HL-60/S4 (cell line): ENCODE data around the gene PRR14L.
"Not testable (repeated sequence)": the region's sequence is repeated elsewhere in the genome, so short reads cannot be mapped to it uniquely, and the experiment has no call there.

ENCODE experiments used
- in situ Hi-C: fragments of 300-500 bp; cut with MboI; formaldehyde crosslinking; loops from 2 replicates; pipeline ENCODE4 v1.14.3; 2022; ENCODE audit warnings: low sequenced_read_pairs

PRR14L gene

DNA sequence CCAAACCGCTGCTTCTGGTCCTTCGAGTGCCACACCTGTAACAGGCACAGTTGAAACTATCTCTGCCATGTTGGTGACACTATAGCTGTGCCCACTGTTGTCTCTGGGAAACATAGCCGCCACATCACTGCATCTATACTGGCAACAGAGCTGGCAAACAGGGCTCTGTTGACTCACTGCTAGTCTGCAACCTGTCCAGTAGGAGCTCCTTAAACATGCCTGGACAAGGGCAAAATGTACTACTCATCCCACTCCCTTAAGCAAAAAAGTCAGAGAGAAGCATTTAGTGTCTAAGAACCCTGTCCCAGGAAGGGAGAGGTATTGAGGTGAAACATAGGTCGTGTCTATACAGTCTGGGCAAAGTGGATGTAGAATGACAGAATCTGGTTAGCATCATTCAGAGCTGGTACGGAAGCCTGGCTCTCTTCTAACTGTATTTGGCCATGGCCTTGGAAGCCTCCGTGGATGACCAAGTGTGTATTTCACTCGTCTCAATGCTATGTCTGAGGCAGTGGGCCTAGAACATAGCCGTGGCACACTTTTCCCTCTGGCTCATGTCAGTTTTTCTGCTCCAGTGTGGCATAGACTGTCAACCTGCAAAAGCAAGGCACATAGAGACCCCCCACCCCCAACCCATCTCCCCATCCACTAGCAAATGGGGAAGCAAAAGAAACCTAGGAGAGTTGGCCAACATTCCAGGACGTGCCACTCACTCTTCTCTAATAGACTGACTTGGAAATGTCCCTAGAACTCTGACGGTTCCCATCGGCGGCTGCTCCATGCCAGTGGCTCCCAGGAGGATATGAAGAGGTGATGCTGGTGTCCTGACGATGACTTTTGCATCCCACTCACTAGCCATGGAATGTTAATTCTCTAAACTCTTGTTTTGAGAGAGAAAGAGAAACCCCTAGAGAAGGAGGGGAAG lies 66.5 kb downstream of the PRR14L start:
- in situ Hi-C loops, result no loop called here

DNA sequence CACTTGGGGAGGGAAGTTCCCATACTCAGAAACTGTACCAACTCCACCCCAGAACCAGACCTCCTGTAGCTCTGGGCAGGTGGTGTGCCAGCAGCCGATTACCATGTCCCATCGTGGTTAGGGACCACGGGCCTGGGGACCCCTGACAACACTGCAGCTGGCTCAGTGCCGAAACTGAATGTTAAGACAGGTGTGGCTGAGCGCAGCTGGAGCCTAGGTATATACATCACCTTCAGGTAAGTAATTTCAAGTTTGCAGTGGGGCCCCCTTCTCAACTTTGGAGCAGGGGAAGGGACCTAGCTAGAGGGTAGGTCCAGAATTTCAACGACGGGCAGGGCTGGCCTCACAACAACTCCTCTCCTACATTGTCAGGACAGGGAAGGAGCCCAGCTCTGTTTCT lies 67.2 kb downstream of the PRR14L start:
- in situ Hi-C loops, result no loop called here

DNA sequence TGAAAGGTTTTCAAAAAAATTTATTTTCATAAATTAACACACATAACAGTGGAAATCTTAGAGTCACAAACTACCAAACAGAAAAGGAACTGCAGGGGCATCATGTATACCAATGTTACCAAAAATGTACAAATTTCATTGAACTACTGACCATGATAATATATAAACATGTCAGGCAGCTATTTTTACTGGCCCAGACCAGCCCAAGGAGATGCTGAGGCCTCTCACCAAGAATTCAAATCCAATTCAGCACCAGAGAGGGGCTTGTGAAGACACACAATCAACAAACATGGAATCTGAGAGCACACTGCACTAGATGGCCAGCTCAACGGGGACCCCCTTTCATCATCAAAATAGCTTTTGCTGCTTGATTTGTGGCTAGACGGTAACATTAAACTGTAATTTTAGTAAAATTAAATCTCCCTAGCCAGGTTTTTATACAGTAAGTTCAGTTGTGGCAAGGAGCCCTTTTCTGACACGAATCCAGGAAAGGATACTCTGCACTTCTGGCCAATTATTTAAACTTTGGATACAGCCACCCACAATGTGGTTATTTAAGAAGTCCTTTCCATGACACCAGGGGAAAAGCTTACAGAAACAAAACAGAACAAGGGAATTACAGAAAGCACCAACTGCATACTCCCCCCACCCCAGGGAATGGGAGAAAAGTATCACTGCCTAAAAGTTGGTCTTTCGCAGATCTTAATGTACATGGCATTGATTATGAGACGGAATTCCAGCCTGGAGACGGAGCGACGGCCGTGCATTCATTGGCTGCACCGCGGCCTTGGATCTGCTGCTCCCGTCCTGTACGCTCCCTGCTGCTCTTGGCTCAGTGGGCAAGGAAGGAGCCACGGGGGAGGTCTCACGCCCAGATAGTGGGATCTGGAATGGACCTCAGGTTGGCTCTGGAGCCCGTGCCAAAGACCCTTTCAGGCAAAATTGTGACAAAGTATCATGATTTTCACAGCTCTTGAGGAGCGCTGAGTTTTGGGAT lies 68.3 kb downstream of the PRR14L start:
- in situ Hi-C loops, result no loop called here

DNA sequence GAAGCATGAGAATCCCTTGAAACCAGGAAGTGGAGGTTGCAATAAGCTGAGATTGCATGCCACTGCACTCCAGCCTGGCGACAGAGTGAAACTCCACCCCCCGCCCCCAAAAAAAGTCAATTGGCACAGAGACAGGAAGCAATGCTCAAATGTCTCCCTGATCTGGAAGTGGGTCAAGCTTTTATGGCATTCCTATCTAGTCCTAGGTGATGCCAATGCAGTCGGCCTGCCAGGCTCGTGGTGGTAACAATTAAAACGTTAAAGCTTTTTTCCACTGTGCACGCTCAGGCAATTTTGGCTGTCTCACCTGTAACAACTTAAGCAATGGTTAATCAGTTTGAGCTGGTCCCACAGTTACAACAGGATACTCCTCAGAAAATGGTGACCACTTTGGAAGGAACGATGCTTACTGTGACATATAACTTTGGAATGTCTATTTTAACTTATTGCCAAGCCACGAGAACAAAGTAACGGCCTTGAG lies 69.0 kb downstream of the PRR14L start:
- in situ Hi-C loops, result no loop called here

DNA sequence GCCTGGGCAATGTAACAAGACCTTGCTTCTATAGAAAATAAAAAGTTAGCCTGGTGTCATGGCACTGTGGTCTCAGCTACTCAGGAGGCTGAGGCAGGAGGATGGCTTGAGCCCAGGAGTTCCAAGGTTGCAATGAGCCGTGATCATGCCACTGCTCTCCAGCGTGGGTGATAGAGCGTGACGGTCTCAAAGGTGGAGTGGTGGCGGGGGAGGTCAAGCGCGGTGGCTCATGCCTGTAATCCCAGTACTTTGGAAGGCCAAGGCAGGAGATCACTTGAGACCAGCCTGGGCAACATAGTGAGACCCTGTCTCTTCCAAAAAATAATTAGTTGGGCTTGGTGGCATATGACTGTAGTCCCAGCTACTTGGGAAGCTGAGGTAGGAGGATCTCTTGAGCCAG lies 71.2 kb downstream of the PRR14L start:
- in situ Hi-C loops, result no loop called here

DNA sequence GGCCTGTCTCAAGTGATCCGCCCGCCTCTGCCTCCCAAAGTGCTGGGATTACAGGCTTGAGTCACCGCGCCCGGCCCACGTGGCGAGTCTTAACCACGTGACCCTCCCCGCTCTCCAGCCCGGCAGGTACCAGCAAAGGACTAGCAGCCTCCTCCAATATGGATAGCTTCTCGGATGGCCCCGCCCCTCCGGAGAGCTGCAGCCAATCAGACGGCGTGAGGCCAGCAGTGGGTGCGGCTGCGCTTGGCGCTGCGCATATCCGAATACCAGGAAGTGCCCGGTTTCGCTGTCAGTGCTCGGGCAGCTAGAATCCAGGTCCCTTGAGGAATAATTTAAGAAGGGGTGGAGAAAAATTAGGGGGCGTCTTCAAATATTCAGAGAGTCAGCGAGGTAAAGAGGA lies 73.2 kb downstream of the PRR14L start:
- in situ Hi-C loops, result no loop called here

DNA sequence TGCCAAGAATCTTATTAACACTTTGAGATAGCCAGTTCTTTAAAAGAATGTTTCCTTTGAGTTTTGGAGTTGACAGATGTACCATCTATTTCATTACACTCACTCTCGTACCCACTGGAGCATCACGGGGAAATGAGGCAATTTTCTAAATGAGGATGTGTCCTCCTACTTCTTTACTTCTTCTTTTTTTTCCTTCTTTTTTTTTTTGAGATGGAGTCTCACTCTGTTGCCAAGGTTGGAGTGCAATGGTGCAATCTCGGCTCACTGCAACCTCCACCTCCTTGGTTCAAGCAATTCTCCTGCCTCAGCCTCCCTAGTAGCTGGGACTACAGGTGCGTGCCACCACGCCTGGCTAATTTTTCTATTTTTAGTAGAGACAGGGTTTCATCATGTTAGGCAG lies 75.7 kb downstream of the PRR14L start:
- in situ Hi-C loops, result not testable (repeated sequence)

DNA sequence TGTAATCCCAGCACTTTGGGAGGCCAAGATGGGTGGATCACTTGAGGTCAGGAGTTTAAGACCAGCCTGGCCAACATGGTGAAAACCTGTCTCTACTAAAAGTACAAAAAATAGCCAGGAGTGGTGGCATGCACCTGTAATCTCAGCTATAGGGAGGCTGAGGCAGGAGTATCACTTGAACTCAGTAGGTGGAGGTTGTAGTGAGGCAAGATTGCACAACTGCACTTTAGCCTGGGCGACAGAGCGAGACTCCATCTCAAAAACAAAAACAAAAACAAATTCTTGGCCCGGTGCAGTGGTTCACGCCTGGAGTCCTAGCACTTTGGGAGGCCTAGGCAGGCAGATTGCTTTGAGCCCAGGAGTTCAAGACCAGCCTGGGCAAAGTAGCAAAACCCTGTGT lies 81.1 kb downstream of the PRR14L start:
- in situ Hi-C loops, result loop anchor here (5.0 kb wide), 1 partner anchor 288 kb away; no protein-coding TSS in a partner anchor

DNA sequence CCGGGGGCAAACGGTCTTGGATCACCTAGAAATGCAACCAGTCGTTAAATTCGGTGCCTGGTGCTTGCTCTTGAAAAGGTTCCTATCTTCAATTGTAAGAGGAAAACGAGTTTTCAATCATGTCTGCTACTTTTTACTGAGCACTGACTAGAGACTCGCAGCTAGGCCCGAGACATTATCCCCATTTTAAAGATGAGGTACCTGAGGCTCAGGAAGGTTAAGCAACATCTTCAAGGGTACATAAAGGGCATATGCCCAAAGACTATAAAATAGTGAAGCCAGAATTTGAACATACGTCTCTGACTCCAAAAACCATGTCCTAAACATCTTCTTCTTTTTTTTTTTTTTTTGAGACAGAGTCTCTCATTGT lies 87.3 kb downstream of the PRR14L start:
- in situ Hi-C loops, result no loop called here

DNA sequence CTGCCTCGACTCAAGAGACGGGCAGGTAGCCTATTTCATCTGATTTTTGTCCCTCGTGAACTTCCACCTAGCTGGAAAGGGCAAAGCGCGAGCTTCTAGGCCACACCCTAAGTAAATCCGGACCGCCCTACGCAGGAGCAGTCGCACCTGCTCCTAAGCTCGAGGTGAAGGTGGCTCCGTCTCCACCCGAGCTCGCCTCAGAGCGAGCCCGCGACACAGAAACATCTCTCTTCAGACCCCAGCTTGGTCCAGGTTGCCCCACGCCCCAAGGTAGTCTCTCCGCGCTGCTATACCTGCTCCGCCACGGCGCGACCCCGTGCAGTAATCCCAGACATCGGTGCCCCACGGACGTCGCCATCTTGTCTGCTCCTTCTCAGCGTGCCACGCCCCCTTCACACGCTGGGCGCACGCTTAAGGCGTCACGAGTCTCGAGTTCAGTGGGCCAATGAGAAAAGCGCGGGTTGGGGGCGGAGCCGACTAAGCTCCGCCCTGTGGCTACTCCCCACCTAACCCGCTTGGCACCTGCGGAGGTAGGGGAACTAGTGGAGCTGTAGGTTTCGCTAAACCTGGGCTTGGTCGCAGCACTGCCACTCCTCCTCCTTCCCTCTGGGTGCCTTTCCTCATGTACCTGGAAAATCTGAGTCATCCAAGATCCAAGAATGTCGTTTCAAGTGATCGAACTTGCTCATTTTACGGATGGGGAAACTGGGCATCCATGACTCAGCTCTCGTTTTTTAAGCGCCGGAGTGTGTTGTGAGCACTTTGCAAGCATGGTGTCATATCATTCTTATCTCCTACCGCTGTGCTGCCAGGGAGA lies 87.9 kb downstream of the PRR14L start, which contains the start of gene PISD:
Gene PISD (minus strand): TSS at position 365 of the 817 bp plus-strand sequence. CDS start 7 bp downstream, at position 358.
- in situ Hi-C loops, result no loop called here

DNA sequence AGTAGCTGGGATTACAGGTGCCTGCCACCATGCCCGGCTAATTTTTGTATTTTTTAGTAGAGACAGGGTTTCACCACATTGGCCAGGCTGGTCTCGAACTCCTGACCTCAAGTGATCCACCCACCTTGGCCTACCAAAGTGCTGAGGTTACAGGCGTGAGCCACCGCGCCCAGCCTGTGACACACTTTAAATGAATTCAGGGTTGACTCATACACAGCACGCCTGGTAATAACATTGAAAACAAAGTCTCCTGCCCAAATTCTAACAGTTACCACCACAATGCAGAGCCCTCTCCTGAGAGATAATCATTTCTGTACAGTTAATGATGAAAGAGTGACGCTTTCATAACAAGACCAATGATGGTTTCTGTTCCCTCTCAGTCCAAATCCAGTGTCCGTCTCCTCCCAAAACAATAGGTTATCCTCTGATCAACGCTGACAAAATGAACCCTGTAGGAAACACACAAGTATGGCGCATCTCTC lies 89.0 kb downstream of the PRR14L start:
- in situ Hi-C loops, result not testable (repeated sequence)

DNA sequence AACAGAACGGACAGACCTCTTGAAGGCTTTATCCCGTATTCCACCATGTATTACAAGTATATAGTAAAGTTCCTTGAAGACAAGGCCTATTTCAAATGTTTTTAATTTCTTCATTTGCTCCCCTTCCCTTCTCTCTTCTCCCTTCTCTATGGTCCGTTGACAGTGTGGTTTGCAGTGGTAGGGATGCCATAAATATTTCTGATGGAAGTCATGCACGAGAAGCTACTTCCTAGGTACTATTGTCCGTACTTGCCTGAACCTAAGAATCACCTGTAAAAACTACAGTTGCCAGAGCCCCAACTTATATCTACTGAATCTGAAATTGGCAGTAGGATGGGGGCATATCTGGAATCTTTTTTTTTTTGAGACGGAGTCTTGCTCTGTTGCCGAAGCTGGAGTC lies 90.7 kb downstream of the PRR14L start:
- in situ Hi-C loops, result no loop called here

DNA sequence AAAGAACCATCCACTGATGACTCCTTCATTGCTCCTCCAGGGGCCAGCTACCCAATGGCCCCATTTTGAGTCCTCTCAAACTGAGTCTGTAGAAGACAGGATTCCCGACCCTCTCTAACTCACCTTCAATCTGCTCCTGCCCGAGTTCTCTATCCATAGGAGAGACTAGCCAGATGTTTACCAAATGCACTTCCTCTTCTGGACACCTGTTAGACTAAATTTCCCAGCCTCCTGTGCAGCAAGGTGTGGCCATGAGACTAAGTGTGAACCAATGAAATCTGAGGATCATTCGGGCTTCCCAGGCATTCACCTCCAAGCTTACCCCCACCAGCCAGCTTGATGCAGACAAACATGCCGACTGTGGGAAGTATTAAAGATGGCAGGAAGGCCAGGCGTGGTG lies 95.5 kb downstream of the PRR14L start:
- in situ Hi-C loops, result no loop called here

DNA sequence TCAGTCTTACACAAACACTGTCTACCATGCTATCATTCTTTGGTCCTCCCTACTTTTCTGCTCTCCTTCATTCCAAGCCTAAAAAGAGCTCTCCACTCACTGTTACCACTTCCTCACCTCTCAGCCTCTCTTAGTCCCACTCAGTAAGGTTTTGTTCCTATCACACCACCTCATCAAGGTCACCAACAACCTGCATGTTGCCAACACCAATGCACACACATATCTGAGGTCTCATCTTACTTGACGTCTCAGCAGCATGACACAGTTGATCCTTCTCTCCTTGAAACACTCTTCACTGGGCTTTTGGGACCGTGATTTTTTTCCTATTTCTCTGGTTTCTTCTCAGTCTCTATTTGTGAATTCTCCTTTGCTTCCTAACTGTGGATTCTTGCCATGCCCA lies 96.0 kb downstream of the PRR14L start:
- in situ Hi-C loops, result no loop called here

DNA sequence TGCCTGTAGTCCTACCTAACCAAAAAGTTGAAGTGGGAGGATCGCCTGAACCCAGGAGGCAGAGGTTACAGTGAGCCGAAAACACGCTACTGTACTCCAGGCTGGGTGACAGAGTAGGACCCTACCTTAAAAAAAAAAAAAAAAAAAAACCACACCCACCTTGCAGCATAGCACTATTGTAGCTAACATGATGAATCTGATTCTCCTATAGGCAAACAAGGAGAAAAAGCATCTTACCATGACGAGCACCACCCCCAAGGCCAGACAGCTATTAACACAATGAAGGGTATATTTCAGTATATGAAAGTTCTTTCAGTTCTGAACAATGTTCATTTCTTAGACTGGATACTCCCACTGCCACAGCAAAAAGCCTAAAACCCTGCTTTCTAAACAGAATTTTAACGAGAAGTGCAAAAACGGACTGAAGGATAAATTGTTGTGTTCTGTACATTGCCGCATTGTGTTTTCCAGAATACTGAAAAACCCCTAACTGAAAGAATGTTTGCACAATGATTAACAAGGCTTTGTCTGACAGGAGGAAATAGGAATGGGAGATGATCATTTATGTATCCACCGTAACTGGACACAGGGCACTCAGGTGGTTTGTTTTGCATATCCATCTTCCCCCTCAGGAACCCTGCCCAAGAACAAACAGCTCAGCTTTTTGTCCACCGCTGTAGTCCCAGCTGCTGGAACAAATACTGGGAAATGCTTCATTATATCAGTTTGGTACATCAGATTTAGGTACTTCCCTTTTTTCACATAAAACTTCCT lies 96.8 kb downstream of the PRR14L start:
- in situ Hi-C loops, result no loop called here

DNA sequence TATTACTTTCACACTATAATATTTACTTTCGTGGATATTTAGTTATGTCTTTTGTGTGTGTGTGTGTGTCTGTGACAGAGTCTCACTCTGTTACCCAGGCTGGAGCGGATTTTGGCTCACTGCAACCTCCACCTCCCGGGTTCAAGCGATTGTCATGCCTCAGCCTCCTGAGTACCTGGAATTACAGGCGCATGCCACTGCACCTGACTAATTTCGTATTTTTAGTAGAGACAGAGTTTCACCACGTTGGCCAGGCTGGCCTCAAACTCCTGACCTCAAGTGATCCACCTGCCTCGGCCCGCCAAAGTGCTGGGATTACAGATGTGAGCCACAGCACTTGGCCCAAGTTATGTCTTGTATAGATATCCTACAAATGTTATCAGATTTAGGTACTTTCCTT lies 97.8 kb downstream of the PRR14L start:
- in situ Hi-C loops, result no loop called here

DNA sequence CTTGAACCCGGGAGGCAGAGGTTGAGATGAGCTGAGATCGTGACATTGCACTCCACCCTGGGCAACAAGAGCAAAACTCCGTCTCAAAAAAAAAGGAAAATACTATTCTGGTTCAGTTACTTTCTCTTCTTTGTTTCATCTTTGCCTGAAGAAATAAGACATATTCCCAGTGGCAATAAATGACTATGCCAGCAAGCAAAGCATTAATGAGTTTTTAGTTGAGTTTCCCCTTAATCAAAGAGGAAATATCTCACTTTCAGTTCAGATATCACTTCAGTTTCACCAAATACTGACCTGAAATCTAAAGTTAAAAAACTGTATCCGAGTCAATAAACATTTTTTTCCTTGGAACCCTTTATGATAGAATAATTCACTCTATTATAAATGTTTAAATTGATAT lies 98.3 kb downstream of the PRR14L start:
- in situ Hi-C loops, result no loop called here

DNA sequence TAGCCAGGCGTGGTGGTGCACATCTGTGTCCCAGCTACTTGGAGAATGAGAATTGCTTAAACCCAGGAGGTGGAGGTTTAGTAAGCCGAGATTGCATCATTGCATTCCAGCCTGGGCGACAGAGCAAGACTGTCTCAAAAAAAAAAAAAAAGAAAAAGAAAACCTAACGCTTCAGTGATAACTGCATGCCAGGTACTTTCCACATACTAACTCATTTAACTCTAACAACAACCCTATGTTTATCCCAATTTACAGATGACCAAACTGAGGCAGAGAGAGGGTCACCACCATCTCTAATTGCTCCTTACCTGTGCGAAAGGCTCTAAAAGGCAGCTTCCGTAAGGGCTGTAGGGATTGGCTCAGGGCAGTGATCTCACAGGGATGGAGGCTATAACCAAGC lies 99.5 kb downstream of the PRR14L start:
- in situ Hi-C loops, result no loop called here

DNA sequence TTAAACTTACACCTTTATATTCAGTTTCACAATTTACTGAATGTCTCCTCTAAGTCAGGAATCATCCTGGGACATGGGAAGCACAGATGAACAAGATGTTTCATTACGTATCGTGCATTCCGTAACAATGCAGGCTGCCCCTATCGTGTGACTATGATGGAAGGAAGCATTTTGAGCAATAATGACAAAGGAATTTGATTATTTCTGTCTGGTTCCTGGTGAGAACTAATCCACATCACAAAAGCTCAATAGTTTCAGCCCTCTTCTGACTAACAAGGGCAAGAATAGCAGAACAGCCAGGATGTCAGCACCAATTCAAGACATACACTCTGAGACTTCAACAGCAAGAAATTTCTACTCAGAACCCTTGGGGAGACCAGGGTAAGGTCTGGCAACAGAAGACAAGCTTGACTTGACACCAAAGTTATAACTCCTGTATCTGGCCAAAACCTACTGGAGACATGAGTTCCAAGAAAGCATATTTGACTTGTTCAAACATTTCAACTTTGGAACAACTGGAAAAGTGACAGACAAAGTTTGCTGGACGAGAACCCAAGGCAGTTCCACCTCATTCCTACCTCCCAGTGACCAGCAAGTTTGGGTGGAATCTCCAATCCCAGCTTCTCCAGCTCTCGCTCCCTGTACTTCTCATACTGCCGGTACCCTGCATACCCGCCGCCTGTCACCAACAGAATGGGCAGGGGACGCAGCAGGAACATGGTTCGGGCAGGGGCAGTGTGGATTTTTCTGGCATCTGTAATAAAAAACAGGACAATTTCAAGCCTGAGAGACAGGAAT lies 102.2 kb downstream of the PRR14L start:
- in situ Hi-C loops, result no loop called here
